IMR-90 (cell line): ENCODE results near the gene PSMD1. TPM values are rescaled to one million over a fixed set of nuclear protein-coding genes. Genes with fewer than 3 reads are reported as not detected.

Experiments used
- ATAC-seq: fragments of 200-7000 bp; cut with Tn5 transposase; 2 replicates; pipeline ENCODE4 v1.9.1; 2020; ENCODE audit warnings: low read depth, mild to moderate bottlenecking, moderate library complexity
- BruUV-seq: library from RNA; stranded (reverse); fragments of 400-500 nt; replicated peaks from 2 replicates; lab custom pipeline; 2021; lab: Mats Ljungman, UMichigan
- CTCF ChIA-PET: fragments of 300-600 bp; formaldehyde crosslinking; extraction: SDS; loops from one replicate; lab custom pipeline; 2021; ENCODE audit warnings: antibody characterized with exemption; lab: Yijun Ruan, JAX
- POLR2A ChIA-PET: fragments of 300-600 bp; sonication (Branson Sonifier 250); formaldehyde crosslinking; loops from one replicate; lab custom pipeline; 2022; ENCODE audit warnings: antibody characterized with exemption; ENCODE audit not compliant: unreplicated experiment; lab: Charles Lee
- DNase-seq: peaks from one replicate; pipeline ENCODE4 v3.0.0; 2013
- H2AFZ ChIP-seq: replicated peaks from 2 replicates; pipeline ENCODE3; 2013; ENCODE audit warnings: low read length, mild to moderate bottlenecking; ENCODE audit not compliant: poor library complexity
- H2AK5ac ChIP-seq: 2 replicates; pipeline ENCODE4 v1.6.1; 2013; ENCODE audit warnings: low read depth, low read length, inconsistent platforms
- H2AK9ac ChIP-seq: replicated peaks from 2 replicates; pipeline ENCODE3; 2013; ENCODE audit warnings: mild to moderate bottlenecking, low read depth, low read length, moderate library complexity; ENCODE audit not compliant: poor library complexity
- H2BK120ac ChIP-seq: 2 replicates; pipeline ENCODE4 v1.6.1; 2013; ENCODE audit warnings: low read depth, low read length, inconsistent platforms
- H2BK15ac ChIP-seq: 3 replicates; pipeline ENCODE4 v1.6.1; 2013; ENCODE audit warnings: low read depth, low read length, inconsistent platforms
- H2BK20ac ChIP-seq: 2 replicates; pipeline ENCODE4 v1.6.1; 2013; ENCODE audit warnings: low read depth, mild to moderate bottlenecking, inconsistent platforms, low read length, moderate library complexity
- H2BK5ac ChIP-seq: 2 replicates; pipeline ENCODE4 v1.6.1; 2013; ENCODE audit warnings: mild to moderate bottlenecking, low read depth, low read length, inconsistent platforms; ENCODE audit not compliant: poor library complexity, severe bottlenecking
- H3K14ac ChIP-seq: replicated peaks from 2 replicates; pipeline ENCODE4 v1.6.1; 2013; ENCODE audit warnings: low read depth, low read length, inconsistent platforms
- H3K18ac ChIP-seq: 2 replicates; pipeline ENCODE4 v1.6.1; 2013; ENCODE audit warnings: low read depth, low read length, control low read depth
- H3K23ac ChIP-seq: 2 replicates; pipeline ENCODE4 v1.6.1; 2013; ENCODE audit warnings: low read depth, low read length, inconsistent platforms
- H3K27ac ChIP-seq: 2 replicates; pipeline ENCODE4 v1.5.1; 2013; ENCODE audit warnings: mild to moderate bottlenecking, control low read depth, low read length; ENCODE audit not compliant: insufficient read depth
- H3K27me3 ChIP-seq: 2 replicates; pipeline ENCODE4 v1.6.1; 2013; ENCODE audit warnings: low read length; ENCODE audit not compliant: control insufficient read depth, insufficient read depth
- H3K36me3 ChIP-seq: 2 replicates; pipeline ENCODE4 v1.6.1; 2013; ENCODE audit warnings: low read length, mixed read lengths; ENCODE audit not compliant: control insufficient read depth, insufficient read depth
- H3K4ac ChIP-seq: 2 replicates; pipeline ENCODE4 v1.6.1; 2013; ENCODE audit warnings: low read depth, low read length, inconsistent platforms
- H3K4me1 ChIP-seq: 2 replicates; pipeline ENCODE4 v1.6.1; 2013; ENCODE audit warnings: low read length, mixed read lengths; ENCODE audit not compliant: control insufficient read depth, insufficient read depth
- H3K4me2 ChIP-seq: 2 replicates; pipeline ENCODE4 v1.6.1; 2013; ENCODE audit warnings: low read depth, mild to moderate bottlenecking, control low read depth, low read length, moderate library complexity
- H3K4me3 ChIP-seq: 2 replicates; pipeline ENCODE4 v1.5.1; 2013; ENCODE audit warnings: low read depth, mild to moderate bottlenecking, control low read depth, low read length, moderate library complexity; ENCODE audit not compliant: insufficient read depth
- H3K56ac ChIP-seq: 2 replicates; pipeline ENCODE4 v1.6.1; 2013; ENCODE audit warnings: low read length, inconsistent platforms; ENCODE audit not compliant: insufficient read depth; ENCODE audit errors: extremely low read depth
- H3K79me1 ChIP-seq, 2 experiments: 2 replicates each; pipeline ENCODE4 v1.6.1; 2013; ENCODE audit warnings: low read length in 2 of 2, inconsistent platforms in 1 of 2, low read depth in 1 of 2
- H3K9ac ChIP-seq: 2 replicates; pipeline ENCODE4 v1.6.1; 2013; ENCODE audit warnings: low read depth, low read length, control low read depth
- H3K9me1 ChIP-seq: 2 replicates; pipeline ENCODE4 v1.6.1; 2013; ENCODE audit warnings: low read length, inconsistent platforms; ENCODE audit not compliant: insufficient read depth
- H3K9me3 ChIP-seq: 2 replicates; pipeline ENCODE4 v1.6.1; 2013; ENCODE audit warnings: low read length; ENCODE audit not compliant: control insufficient read depth, insufficient read depth
- H4K20me1 ChIP-seq: 2 replicates; pipeline ENCODE4 v1.6.1; 2013; ENCODE audit warnings: low read length, inconsistent platforms; ENCODE audit not compliant: insufficient read depth
- H4K5ac ChIP-seq: 2 replicates; pipeline ENCODE4 v1.6.1; 2013; ENCODE audit warnings: mild to moderate bottlenecking, low read depth, low read length, control low read depth
- H4K8ac ChIP-seq, 2 experiments: 2 replicates each; pipeline ENCODE4 v1.6.1; 2013; ENCODE audit warnings: low read depth in 2 of 2, low read length in 2 of 2, control low read depth in 1 of 2, inconsistent platforms in 1 of 2
- H4K91ac ChIP-seq: 2 replicates; pipeline ENCODE4 v1.6.1; 2013; ENCODE audit warnings: low read depth, low read length, inconsistent platforms; ENCODE audit not compliant: insufficient read depth
- CHD1 ChIP-seq: IDR thresholded peaks from 2 replicates; pipeline ENCODE4 v1.6.1; 2012; ENCODE audit warnings: low read depth, low read length, improper control_type of control experiment
- ELK1 ChIP-seq: fragments of 150-350 bp; IDR thresholded peaks from 2 replicates; pipeline ENCODE4 v1.6.1; 2016; ENCODE audit warnings: low read depth, mild to moderate bottlenecking, low read length, moderate library complexity, borderline replicate concordance
- FOS ChIP-seq: fragments of 150-350 bp; IDR thresholded peaks from 2 replicates; pipeline ENCODE4 v1.6.1; 2016; ENCODE audit warnings: low read depth, low read length
- MXI1 ChIP-seq: IDR thresholded peaks from 2 replicates; pipeline ENCODE4 v1.6.1; 2012; ENCODE audit warnings: low read depth, mild to moderate bottlenecking, low read length, moderate library complexity, borderline replicate concordance
- POLR2A ChIP-seq: IDR thresholded peaks from 2 replicates; pipeline ENCODE4 v1.6.1; 2012; ENCODE audit warnings: mild to moderate bottlenecking, low read depth, low read length
- RAD21 ChIP-seq: IDR thresholded peaks from 2 replicates; pipeline ENCODE4 v1.6.1; 2012; ENCODE audit warnings: low read length, improper control_type of control experiment
- RFX5 ChIP-seq: IDR thresholded peaks from 2 replicates; pipeline ENCODE4 v1.8.0; 2012; ENCODE audit warnings: low read depth, mild to moderate bottlenecking, low read length, moderate library complexity
- SMC3 ChIP-seq: fragments of 150-350 bp; IDR thresholded peaks from 2 replicates; pipeline ENCODE4 v1.6.1; 2016; ENCODE audit warnings: low read depth, mild to moderate bottlenecking, antibody characterized with exemption, low read length, moderate library complexity
- USF2 ChIP-seq: fragments of 150-350 bp; IDR thresholded peaks from 2 replicates; pipeline ENCODE4 v1.6.1; 2017; ENCODE audit warnings: mild to moderate bottlenecking, antibody characterized with exemption, low read length, low read depth
- whole genome bisulfite sequencing, 2 experiments: methylation state at CpG; one replicate each; pipeline versions ENCODE4 v1.1.5 to v1.1.7; 2013; ENCODE audit warnings: missing lambda C conversion rate in 2 of 2; ENCODE audit not compliant: insufficient read length in 1 of 2; ENCODE audit errors: extremely low coverage in 2 of 2; 5-methylcytosine and 5-hydroxymethylcytosine counted together
- dilution Hi-C: fragments of 300-500 bp; cut with HindIII; formaldehyde crosslinking; loops from one replicate; pipeline ENCODE4 v1.14.3; 2018; ENCODE audit warnings: low sequenced_read_pairs; ENCODE audit not compliant: unreplicated experiment
- in situ Hi-C: fragments of 300-500 bp; cut with MboI; formaldehyde crosslinking; loops from 3 replicates; pipeline ENCODE4 v1.14.3; 2019; ENCODE audit warnings: low sequenced_read_pairs, inconsistent platforms, mixed read lengths
- intact Hi-C: fragments of 100-400 bp; cut with micrococcal nuclease; formaldehyde crosslinking; loops from 2 replicates; pipeline ENCODE4 v1.10.0; 2022
- polyA plus RNA-seq, 3 experiments: library from polyadenylated mRNA; depleted of rRNA; stranded (reverse); fragments of >200 nt; gene quantifications; 2 replicates each; pipeline ENCODE4 v1.2.3, GENCODE V29; 2012; ENCODE audit warnings: low replicate concordance in 1 of 3
- total RNA-seq: library from RNA; depleted of rRNA; stranded (reverse); fragments of >200 nt; gene quantifications from 2 replicates; pipeline ENCODE4 v1.2.3, GENCODE V29; 2012
- TF ChIP-seq, protein P1 (sequence below): conservative IDR thresholded peaks from 2 replicates; pipeline ENCODE4 v1.5.1; 2012; ENCODE audit warnings: mild to moderate bottlenecking, low read depth, low read length, improper control_type of control experiment

Gene PSMD1
- total and polyA plus RNA-seq, 2 of the 4 experiments (the other 2 are of a cell fraction): 89.8 to 181 TPM

- no peak overlapping the region for H3K4me2 ChIP-seq
- WGBS, 2 experiments: no CpG with 5 or more reads among the region's 1 CpG
- H3K23ac ChIP-seq: no peak overlapping the region
- H3K9me1 ChIP-seq: peaks cover 4% of the 10 kb centered on the region
- H3K79me1 ChIP-seq: peaks cover 6 to 33% of the 10 kb centered on the region in 2 experiments; a peak in 3 of 4 replicates
- no peak overlapping the region for H2BK15ac ChIP-seq
- H3K9ac ChIP-seq: no peak overlapping the region
- H2AFZ ChIP-seq: no peak overlapping the region
- H3K36me3 ChIP-seq: peaks cover 16% of the 10 kb centered on the region
- H3K14ac ChIP-seq: no peak overlapping the region
- H3K9me3 ChIP-seq: no peaks in the 10 kb centered on the region
- dilution Hi-C loops (no loop called here), intact Hi-C loops (no loop called here), in situ Hi-C loops (no loop called here)
- DNase-seq: peak; percentile 52
- peak overlapping the region; percentile 23 for H2BK5ac ChIP-seq
- H3K27ac ChIP-seq: peak overlapping the region; percentile 89; the same call in 1 of the 2 replicates
- no peak overlapping the region for H3K56ac ChIP-seq
- peak overlapping the region; percentile 21 for H2BK20ac ChIP-seq
- peak overlapping the region; percentile 74; the same call in 1 of the 2 replicates for H3K18ac ChIP-seq
- no peaks in the 10 kb centered on the region for H4K20me1 ChIP-seq
- no TSS peak for BruUV-seq
- ChIA-PET CTCF (no interaction called here), POLR2A (no interaction called here)
- peak overlapping the region; percentile 38; the same call in 1 of the 2 replicates for H4K91ac ChIP-seq
- no peak overlapping the region; the same call in 1 of the 2 replicates for H2AK5ac ChIP-seq
- peak; percentile 71 for ATAC-seq
- no peak for TF ChIP-seq POLR2A
- TF ChIP-seq, protein P1, sequence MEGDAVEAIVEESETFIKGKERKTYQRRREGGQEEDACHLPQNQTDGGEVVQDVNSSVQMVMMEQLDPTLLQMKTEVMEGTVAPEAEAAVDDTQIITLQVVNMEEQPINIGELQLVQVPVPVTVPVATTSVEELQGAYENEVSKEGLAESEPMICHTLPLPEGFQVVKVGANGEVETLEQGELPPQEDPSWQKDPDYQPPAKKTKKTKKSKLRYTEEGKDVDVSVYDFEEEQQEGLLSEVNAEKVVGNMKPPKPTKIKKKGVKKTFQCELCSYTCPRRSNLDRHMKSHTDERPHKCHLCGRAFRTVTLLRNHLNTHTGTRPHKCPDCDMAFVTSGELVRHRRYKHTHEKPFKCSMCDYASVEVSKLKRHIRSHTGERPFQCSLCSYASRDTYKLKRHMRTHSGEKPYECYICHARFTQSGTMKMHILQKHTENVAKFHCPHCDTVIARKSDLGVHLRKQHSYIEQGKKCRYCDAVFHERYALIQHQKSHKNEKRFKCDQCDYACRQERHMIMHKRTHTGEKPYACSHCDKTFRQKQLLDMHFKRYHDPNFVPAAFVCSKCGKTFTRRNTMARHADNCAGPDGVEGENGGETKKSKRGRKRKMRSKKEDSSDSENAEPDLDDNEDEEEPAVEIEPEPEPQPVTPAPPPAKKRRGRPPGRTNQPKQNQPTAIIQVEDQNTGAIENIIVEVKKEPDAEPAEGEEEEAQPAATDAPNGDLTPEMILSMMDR: no peak
- no peak for TF ChIP-seq RFX5
- TF ChIP-seq FOS: no peak
- TF ChIP-seq RAD21: no peak
- TF ChIP-seq CHD1: no peak
- no peak for TF ChIP-seq SMC3
- TF ChIP-seq MXI1: no peak
- TF ChIP-seq ELK1: no peak
- no peak for TF ChIP-seq USF2
- H2BK120ac ChIP-seq: peak overlapping the region; percentile 79; the same call in 1 of the 2 replicates
- H3K27me3 ChIP-seq: no peaks in the 10 kb centered on the region
- H4K8ac ChIP-seq: peak overlapping the region in 1 of 2 experiments; percentile 61; a peak in 1 of 4 replicates
- H3K4ac ChIP-seq: peak overlapping the region; percentile 75; the same call in 1 of the 2 replicates
- H3K4me1 ChIP-seq: peaks cover 6% of the 10 kb centered on the region
- no peak overlapping the region for H4K5ac ChIP-seq
- H3K4me3 ChIP-seq: no peak overlapping the region
- no peak overlapping the region for H2AK9ac ChIP-seq
Observed at GRCh38 chr2:231170055-231170454, 113.4 kb downstream of the PSMD1 start.
